HG02981 (cell line): ENCODE results near the gene BEST3.
"Not testable (repeated sequence)": the region's sequence is repeated elsewhere in the genome, so short reads cannot be mapped to it uniquely, and the experiment has no call there.

ENCODE experiments used
- ATAC-seq: cut with Tn5 transposase; IDR thresholded peaks from one replicate; pipeline ENCODE4 v1.9.1; 2021; ENCODE audit warnings: mild to moderate bottlenecking, moderate library complexity; ENCODE audit not compliant: unreplicated experiment

Gene BEST3

GRCh38 chr12:69608114-69608513 lies 91.0 kb downstream of the BEST3 start:
- no peak for ATAC-seq

GRCh38 chr12:69604275-69604674 lies 94.8 kb downstream of the BEST3 start:
- not testable (repeated sequence) for ATAC-seq
